ENCODE measurements around the gene THAP4. TPM values are rescaled to one million over a fixed set of nuclear protein-coding genes. Genes with fewer than 3 reads are reported as not detected.

The THAP4 gene
- total and polyA plus RNA-seq, 2 of the 13 experiments (the other 11 are each of a cell fraction or from before 2014, with no cell fraction given) = 59.7 to 75.7 TPM

GRCh38 chr2:241636182-241637017 is 558 bp downstream of the THAP4 start (continued):
- TF ChIP-seq ZBTB49 (CRISPR knock-in tag; IDR thresholded peaks at IDR 0.05; ENCODE audit: borderline replicate concordance) (no peak), HHEX (CRISPR knock-in tag; IDR thresholded peaks at IDR 0.05) (no peak), RERE (CRISPR knock-in tag; IDR thresholded peaks at IDR 0.05; ENCODE audit: low read depth) (no peak), BCL6 (CRISPR knock-in tag; IDR thresholded peaks at IDR 0.05) (no peak), KDM2A (CRISPR knock-in tag; IDR thresholded peaks at IDR 0.05; ENCODE audit: borderline replicate concordance, low read depth) (peak; percentile 90), ZIK1 (CRISPR knock-in tag; IDR thresholded peaks at IDR 0.05; ENCODE audit: borderline replicate concordance, low read depth) (no peak), KDM3A (CRISPR knock-in tag; IDR thresholded peaks at IDR 0.05; ENCODE audit: low read depth) (no peak), ZNF775 (CRISPR knock-in tag; IDR thresholded peaks at IDR 0.05; ENCODE audit: borderline replicate concordance) (no peak), ZNF431 (CRISPR knock-in tag; IDR thresholded peaks at IDR 0.05; ENCODE audit: borderline replicate concordance, low read depth) (0 out of 2 replicates have a peak, but pooled peaks have one; percentile 35), HDAC1 (CRISPR knock-in tag; IDR thresholded peaks at IDR 0.05) (peak; percentile 86), DNMT3B (CRISPR knock-in tag; conservative IDR thresholded peaks at IDR 0.05) (0 out of 2 replicates have a peak, but pooled peaks have one; percentile 25), RELA (CRISPR knock-in tag; IDR thresholded peaks at IDR 0.05) (peak; percentile 67; the same call in 1 of the 2 replicates), SNAPC4 (CRISPR knock-in tag; IDR thresholded peaks at IDR 0.05) (no peak), THYN1 (CRISPR knock-in tag; IDR thresholded peaks at IDR 0.05; ENCODE audit: borderline replicate concordance, low read depth) (no peak), ZNF678 (CRISPR knock-in tag; IDR thresholded peaks at IDR 0.05) (0 out of 2 replicates have a peak, but pooled peaks have one; percentile 80), MBNL3 (CRISPR knock-in tag; conservative IDR thresholded peaks at IDR 0.05) (no peak)
